Measurements from ENCODE around the gene GATAD1.
"Not testable (repeated sequence)": the region's sequence is repeated elsewhere in the genome, so short reads cannot be mapped to it uniquely, and the experiment has no call there.

GATAD1 gene

DNA sequence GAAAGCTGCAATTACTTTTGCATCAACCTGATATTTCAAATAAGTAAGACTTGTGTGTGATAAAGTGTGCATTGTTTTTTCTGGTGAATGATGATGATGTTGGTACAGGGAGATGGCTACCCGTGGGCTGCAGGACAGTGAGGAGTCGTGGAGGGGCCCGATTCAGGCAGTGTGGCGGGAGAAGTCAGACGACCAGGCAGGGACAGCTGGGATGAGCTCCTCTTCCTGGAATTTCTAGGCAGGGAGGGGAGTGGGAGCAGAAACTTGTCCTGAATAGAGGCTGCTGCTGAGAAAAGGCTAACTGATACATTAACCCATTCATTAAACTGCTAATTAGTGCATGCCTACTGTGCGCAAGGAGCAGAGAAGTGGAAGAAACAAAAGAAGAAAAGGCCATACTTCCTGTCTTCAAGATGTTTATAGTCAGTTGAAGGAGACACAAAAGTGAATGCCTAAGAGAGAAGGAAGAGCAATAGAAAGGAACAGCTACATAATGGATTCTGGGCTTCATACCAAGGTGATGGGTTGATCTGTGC is 9.3 kb upstream of the GATAD1 start:
- no peak for DNase-seq

DNA sequence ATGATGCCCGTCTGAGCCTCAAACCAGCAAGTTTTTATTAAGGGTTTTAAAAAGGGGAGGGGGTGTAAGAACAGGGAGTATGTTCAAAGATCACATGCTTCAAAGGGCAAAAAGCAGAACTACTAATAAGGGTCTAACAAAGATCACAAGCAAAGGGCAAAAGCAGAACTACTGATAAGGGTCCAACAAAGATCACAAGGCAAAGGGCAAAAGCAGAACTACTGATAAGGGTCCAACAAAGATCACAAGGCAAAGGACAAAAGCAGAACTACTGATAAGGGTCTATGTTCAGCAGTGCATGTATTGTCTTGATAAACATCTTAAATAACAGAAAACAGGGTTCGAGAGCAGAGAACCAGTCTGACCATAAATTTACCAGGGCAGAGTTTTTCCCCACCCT is 4.6 kb upstream of the GATAD1 start:
- DNase-seq = not testable (repeated sequence)

DNA sequence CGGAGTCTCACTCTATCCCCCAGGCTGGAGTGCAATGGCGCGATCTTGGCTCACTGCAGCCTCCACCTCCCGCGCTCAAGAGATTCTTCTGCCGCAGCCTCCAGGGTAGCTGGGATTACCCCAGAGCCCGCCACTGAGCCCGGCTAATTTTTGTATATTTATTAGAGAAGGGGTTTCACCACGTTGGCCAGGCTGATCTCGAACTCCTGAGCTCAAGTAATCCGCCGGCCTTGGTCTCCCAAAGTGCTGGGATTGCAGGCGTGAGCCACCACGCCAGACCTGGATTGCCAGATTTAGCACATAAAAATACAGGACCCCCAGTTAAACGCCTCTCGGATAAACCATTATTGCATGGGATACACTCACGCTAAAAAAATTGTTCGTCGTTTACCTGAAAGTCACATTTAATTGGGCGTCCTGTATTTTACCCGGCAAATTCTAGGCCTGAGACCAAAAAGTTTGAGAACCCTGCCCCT is 375 bp upstream of the GATAD1 start:
- no peak for DNase-seq

DNA sequence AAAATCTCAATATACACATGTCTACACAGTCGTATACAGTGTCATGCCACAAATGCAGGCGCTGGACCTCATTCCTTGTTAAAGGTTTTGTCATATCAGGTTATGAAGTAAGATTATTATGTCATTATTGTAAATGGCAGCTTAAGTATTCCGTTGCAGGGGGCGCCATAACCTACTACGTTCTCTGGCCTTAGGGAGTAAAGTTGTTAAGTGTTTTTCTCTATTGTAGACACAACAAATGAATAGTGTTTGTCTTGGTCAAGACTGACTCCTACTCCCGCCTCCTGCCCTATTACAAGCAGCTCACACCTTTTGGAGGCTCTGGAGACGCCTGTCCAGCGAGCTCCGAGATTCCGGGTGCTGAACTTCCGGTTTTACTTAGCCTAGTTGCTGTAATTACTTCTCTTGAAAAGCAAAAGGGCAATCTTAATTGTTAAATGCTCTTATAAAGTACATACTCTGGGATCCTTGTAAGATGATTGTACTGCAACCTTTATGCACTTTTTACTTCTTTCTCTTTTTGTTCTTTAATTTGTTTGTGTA is 994 bp downstream of the GATAD1 start:
- DNase-seq = no peak

DNA sequence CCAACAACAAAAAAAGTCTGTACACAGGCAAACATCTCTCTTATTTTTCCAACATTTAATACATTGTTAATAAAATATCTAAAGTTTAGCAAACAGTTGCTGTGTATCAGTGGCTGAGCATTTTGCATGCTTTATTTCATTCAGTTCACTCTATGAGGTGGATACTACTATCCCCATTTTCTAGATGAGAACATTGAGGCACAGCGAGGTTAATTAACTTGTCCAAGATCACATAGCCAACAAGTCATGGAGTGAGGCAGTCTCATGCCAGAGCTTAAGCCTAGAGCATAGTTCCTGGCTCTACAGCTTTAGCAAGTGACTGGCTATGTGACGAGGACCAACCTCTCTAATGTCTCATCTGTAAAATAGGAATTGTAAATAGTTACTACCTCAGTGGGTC is 4.4 kb downstream of the GATAD1 start:
- DNase-seq = no peak

DNA sequence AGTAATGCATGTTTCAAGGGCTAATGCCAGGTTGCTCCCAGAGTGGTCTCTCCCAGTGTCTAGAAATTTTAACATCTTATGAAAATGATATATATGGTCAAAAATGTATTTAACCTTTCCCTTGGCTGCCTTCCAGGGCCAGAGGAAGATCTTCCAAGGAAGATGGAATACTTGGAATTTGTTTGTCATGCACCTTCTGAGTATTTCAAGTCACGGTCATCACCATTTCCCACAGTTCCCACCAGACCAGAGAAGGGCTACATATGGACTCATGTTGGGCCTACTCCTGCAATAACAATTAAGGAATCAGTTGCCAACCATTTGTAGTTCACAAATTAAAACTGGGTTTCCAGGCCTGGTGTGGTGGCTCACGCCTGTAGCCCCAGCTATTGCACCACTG is 9.0 kb downstream of the GATAD1 start:
- no peak for DNase-seq

DNA sequence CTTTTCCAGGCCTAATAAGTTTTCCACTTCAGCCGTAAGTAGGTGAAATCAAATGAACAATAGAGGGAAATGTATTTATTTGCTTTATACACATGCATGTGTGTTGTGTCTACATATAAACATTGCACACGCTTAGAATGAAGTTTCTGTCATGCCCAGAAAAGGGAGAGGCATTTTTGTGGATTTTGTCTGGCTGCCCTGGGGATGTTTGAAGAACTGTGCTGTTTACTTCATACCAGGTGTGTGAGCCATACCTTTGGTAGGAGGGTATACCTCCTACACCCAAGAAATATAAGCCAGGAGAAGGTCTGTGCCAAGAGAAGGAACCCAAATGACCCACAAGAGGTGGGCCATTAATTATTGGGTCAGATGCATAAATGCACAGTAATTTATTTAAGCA is 12.8 kb downstream of the GATAD1 start:
- DNase-seq = no peak

DNA sequence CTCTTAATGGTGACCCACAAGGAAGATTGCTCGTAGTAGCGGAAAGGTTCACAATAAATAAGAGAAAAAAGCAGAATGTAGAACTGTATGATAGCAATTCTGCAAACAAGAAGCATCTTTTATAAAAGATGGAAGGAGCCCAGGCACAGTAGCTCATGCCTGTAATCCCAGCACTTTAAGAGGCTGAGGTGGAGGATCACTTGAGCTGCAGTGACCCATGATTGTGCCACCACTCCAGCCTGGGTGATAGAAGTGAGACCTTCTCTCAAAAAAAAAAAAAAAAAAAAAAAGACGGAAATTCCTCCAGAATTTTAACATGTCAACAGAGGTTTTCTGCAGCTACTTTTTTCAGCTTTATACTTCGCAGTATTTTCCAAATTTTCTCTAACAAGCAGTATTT is 13.2 kb downstream of the GATAD1 start:
- no peak for DNase-seq

DNA sequence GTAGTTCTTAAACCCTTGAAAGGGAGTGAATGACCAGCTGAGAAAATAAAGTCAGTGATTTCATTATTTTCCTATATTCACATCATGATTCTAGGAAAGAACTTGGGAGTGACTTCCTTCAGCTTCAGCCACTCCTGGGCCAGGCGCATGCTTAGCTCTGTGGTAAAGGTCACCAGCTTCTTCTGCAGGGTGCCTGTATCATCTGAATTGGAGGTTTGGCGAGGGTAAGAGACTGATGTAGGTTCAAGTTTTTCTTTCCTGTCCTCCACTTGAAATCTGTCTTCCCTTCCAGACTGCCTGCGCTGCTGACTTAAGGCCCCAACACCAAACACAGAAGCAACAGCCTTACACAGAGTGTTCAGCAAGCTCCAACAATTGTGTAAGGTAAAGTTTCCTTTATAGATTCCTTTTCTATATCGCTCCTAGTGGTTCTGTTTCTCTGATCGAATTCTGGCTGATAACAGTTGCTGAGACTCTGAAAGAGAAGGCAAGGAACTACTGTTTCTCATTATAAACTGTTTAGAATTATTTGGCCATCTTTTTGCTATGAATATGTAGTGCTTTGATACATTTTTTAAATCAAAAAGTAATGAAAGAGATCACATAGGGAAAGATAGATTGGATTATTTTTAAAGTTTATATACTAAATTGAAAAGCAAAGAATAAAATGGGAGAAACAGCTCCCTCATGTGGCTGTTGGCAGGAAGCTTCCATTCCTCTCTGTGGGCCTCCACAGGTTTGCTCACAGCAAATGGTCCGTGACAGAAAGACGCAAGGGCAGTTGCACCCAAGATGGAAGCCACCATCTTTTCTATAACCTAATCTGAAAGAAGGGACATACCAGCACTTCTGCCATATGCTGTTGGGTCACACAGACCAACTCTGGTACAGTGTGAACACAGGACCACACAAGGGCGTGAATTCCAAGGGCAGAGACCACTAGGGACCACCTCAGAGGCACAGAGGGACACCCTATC is 14.0 kb downstream of the GATAD1 start:
- DNase-seq = no peak

DNA sequence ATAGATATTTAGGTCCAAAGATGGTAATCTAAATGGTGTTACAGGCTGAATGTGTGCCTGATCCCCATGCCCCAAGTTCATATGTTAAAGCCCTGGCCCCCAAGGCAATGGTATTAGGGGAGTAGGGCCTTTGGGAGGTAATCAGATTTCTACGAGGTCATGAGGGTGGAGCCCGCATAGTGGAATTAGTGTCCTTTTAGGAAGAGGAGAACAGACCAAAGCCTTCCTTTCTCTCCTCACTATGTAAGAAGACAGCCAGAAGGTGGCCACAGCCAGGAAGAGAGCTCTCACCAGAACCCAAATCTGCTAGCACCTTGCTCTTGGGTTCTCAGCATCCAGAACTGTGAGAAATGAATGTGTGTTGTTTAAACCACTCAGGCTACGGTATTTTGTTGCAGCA is 15.3 kb downstream of the GATAD1 start:
- no peak for DNase-seq

DNA sequence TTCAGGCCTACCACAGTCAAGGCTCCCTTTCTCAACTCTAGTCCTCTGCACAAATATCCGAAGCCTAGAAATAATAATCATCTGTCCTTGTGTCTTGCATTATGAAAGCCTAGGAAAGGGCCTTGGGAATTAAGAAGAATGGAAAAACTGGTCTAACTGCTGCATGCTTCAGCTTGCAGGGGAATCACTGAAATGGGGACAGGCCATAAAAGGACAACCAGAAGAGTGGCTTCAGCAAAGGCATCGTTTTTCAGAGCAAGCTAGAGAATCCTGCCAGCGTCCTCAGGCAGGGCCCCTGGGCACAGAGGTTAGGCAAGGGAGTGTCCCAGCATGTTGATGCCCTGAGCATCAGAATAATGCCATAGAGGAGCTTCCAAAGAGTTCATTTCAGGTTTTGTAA is 17.2 kb downstream of the GATAD1 start:
- no peak for DNase-seq

DNA sequence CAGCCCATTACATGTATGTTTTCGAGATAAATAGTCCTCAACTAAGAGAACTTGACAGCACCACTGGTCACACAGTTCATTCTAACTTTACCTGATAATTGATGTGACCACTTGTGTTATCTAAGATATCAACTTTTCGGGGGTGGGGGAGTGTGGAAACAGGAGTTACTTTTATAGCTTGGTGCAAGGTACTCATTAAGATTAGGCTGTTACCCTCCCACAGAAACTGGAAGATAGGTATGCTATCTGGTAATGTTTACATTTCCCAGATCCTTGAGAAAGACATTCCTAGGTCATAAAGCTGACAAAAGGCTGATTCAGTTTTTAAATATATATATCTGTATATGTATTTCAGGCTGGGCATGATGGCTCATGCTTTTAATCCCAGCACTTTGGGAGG is 19.4 kb downstream of the GATAD1 start:
- no peak for DNase-seq

DNA sequence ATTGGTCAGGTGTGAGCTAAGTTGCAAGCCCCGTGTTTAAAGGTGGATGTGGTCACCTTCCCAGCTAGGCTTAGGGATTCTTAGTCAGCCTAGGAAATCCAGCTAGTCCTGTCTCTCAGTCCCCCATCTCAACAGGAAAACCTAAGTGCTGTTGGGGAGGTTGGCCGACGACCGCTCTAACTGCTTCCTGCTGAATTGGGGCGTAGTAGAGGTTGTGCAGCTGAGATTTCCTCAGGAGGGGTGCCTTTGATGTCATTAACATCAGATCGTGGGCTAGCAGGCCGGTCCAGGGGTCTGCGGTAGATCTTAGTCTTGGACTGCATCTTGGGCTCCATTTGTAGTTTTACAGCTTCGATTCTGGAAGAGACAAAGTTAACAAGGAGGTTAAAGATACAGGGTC is 21.3 kb downstream of the GATAD1 start:
- not testable (repeated sequence) for DNase-seq

DNA sequence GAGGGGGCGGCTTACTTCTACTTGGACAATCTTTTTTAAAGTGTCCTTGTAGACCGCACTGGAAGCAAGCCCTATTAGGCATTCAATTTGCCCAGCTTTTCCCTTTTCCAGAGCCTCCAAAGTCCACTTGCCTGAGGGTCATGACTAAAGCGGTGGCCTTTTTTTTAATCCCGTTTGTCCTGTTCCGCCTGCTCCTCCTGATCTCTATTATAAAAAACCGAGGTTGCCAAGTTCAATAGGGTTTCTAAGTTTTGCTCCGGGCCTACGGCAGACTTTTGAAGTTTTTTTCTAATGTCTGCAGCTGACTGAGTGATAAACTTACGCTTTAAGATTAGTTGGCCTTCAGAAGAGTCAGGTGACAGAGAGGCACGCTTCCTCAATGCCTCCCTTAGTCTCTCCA is 26.7 kb downstream of the GATAD1 start:
- not testable (repeated sequence) for DNase-seq

DNA sequence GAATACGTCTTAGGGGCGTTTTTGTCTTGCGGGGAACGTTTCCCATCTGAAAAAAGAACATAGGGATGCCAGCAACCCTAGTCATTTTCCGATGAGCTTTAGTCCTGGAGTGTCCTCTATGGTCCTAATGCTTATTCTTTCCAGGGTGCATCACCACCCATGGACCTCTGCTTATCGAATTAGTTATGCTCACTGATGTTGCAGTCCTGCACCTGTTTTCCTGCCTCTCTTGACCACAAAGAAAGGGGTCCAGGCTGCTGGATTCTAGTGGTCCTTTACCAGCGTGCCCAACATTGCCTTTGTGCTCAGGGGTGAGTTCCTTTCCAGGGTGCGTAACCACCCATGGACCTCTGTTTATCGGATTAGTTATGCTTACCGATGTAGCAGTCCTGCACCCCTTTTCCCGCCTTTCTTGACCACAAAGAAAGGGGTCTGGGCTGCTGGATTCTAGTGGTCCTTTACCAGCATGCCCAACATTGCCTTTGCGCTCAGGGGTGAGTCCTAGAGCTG is 28.0 kb downstream of the GATAD1 start:
- not testable (repeated sequence) for DNase-seq

DNA sequence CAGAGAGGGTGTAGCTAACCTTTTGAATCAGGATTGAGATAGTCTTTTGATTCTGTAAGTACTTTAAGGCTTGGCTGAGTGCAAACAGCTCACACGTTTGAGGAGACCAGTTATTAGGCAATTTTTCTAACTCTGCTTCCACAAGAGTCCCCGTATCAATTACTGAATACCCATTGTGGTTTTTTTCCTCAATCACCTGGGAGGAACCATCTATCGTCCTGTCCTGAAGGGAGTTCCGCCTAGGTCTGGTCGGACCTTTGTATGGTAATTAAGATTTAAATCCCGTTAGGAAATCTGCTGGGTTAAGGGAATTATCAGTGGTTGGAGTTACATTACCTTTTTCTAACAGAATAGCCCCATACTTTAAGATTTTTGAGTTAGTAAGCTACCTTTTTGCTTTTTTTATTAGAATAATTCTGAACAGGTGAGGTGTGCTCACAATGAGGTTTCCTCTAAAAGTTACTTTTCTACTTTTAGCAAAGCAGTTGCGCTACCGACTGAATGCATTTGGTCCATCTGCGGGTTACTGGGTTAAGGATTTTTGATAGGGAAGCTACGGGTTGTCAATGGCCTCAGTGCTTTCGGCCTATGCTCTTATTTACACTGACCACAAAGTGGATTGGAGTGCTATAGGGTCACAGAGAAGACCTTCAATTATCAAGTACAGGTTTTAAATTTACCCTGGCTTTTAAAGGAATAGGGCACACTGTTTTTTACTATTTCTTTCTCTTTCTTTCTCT is 28.7 kb downstream of the GATAD1 start:
- not testable (repeated sequence) for DNase-seq

DNA sequence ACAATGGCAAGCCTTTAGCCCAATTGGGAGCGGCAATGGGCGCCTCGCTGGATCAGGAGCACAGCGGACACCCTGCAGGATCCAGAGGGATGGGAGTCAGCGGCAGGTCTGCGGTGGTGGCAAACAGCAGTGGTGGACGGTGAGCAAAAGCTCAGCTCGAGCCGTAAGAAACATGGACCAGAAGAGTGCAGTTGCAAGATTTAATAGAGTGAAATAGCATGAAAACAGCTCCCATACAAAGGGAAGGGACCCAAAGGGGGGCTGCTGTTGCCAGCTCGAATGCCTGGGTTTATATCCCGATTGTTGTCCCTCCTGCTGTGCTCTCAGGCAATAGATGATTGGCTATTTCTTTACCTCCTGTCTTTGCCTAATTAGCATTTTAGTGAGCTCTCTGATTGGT is 30.4 kb downstream of the GATAD1 start, which contains the start of gene ERVW-1:
Gene ERVW-1 (minus strand): TSS at position 266 of the 400 bp plus-strand sequence. CDS start 7,565 bp downstream, outside the sequence.
- DNase-seq = not testable (repeated sequence)

DNA sequence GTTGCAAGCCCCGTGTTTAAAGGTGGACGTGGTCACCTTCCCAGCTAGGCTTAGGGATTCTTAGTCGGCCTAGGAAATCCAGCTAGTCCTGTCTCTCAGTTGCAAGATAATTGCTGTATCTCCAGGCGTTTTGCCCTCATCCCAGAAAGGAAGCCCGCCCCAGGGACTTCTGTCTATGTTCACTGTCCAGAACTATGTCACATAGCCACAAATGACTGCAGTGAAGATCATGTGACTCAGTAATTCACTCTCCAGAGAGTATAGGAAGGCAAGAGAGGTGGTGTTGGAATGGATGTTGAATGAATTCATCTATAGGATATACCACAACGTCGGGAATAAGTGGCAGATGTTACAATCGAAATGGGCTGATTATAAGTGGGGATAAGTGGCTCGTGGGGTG is 30.8 kb downstream of the GATAD1 start:
- DNase-seq = no peak

DNA sequence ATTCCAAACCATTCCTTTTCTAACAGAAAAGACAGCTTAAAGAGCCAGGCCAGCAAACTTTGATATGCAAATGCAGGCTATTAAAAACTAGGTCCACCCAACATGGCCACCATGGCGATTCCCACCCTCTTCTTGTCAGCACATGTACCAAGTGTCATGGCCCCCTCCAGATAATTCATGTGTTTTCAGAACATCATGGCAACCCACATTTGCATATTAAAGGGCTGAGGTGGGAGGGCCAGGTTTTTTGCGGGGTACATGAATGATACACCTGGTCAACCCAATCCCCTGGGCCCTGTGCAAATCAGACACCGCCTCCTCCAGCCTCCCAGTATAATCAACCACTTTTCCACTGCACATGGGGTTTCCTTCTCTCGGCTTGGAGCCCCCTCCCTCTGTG is 31.4 kb downstream of the GATAD1 start:
- no peak for DNase-seq

DNA sequence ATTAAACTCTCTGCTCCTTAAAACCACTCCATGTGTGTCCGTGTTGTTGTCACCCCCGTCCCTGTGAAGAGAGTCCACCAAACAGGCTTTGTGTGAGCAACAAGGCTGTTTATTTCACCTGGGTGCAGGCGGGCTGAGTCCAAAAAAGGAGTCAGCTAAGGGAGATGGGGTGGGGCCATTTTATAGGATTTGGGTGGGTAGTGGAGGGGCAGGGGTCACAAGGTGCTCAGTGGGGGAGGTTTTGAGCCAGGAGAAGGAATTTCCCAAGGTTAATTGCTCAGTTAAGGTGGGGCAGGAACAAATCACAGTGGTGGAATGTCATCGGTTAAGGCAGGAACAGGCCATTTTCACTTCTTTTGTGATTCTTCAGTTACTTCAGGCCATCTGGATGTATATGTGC is 31.9 kb downstream of the GATAD1 start:
- not testable (repeated sequence) for DNase-seq

DNA sequence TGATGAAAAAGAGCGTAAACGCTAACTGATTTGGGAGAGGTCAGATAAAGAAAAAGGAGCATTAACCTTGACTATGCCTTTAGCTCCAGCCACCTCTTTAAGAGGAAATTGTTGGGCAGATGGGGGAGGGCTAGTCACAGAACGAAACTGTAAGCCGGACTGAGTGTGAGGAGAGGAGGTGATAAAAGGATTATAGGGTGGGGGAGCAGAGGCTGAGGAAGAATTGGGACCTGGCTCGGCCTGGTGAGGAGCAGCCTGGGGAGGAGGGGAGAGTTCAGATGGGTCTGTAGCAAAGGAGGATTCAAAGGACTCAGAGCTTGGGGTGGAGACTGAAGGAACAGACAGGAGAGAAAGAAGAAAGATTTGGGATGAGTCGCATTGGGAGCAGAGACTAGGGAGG is 36.3 kb downstream of the GATAD1 start:
- not testable (repeated sequence) for DNase-seq

DNA sequence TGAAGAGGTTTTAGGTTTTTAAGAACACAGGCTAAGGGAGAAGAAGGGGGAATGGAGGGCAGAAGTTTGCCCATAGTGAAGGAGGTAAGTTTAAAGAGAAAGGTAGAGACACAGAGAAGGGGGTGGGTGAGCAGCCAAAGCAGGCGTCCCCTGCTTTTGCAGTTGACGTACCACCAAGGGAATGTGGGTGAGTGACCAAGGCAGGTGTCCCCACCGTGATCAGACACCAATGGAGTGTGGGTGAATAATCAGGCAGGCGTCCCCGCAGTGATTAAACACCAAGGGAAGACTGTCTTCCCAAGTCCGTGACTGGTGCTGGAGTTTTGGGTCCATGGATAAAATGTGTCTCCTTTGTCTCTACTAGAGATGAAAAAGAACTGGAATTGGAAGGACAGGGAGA is 36.9 kb downstream of the GATAD1 start:
- not testable (repeated sequence) for DNase-seq

Data from GOT3 (cell line).